ENCODE measurements around the gene DIABLO. TPM values are rescaled to one million over a fixed set of nuclear protein-coding genes. Genes with fewer than 3 reads are reported as not detected.
A peak's percentile ranks its signal among the peaks of the same experiment; 100 is the strongest.

Gene DIABLO
- total RNA-seq, 1 donor from 2014 or later: 54.8 TPM

DNA sequence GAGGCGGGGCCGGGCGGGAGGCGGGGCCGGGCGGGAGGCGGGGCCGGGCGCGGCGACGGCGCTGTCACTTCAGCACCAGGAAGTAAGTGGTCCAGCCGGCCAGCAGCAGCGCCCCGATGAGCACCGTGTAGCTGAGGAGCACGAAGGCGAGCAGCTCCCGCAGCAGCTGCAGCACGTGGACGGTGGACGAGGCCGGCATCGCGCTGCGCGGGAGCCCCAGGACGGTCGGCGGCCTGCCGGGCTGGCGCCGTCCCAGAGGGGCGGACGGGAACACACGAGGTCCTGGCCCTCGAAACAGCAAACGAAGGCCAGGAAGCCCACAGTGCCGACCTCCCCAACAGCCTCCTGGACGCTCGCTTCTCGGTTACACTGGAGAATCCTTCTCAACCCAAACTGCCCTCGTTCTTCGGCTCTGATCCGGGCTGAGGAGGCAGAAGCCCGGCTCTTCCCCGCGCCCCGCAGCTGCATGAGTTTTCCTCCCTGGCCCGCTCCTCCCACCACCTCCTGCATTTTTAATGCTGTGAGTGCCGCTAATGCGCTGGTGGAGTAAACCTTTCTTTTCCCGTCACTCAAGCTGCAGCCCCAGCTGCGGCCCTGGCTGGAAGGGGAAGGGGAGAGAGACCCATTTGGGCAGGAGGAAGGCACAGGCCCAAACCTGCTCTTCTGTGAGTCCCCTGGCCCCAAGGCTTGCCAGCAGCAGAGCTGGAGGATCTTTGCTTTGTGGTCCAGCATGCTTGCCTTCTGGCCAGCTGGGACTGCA, 694 bp upstream of the DIABLO start:
- peaks cover 26 to 40% of the 10 kb centered on the region in 2 donors for H3K36me3 ChIP-seq
- H3K27ac ChIP-seq: peak overlapping the region; percentile 3 to 19
- DNase-seq (ENCODE audit: low spot score in 2 of 2): no peak
- no peaks in the 10 kb centered on the region for H3K9me3 ChIP-seq
- peak overlapping the region; percentile 49 to 67 for H3K4me3 ChIP-seq
- H3K4me1 ChIP-seq: peaks cover 10 to 17% of the 10 kb centered on the region in 2 donors
- H3K27me3 ChIP-seq: no peaks in the 10 kb centered on the region
- intact Hi-C loops (cut with DNase I): loop anchor here (1.0 to 10.0 kb wide), 5 partner anchors 40 to 1746 kb away; partner anchors contain the start of genes CCDC92, KNTC1, MLXIP and RHOF
- TF ChIP-seq, protein P1, sequence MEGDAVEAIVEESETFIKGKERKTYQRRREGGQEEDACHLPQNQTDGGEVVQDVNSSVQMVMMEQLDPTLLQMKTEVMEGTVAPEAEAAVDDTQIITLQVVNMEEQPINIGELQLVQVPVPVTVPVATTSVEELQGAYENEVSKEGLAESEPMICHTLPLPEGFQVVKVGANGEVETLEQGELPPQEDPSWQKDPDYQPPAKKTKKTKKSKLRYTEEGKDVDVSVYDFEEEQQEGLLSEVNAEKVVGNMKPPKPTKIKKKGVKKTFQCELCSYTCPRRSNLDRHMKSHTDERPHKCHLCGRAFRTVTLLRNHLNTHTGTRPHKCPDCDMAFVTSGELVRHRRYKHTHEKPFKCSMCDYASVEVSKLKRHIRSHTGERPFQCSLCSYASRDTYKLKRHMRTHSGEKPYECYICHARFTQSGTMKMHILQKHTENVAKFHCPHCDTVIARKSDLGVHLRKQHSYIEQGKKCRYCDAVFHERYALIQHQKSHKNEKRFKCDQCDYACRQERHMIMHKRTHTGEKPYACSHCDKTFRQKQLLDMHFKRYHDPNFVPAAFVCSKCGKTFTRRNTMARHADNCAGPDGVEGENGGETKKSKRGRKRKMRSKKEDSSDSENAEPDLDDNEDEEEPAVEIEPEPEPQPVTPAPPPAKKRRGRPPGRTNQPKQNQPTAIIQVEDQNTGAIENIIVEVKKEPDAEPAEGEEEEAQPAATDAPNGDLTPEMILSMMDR (IDR thresholded peaks at IDR 0.05): no peak

DNA sequence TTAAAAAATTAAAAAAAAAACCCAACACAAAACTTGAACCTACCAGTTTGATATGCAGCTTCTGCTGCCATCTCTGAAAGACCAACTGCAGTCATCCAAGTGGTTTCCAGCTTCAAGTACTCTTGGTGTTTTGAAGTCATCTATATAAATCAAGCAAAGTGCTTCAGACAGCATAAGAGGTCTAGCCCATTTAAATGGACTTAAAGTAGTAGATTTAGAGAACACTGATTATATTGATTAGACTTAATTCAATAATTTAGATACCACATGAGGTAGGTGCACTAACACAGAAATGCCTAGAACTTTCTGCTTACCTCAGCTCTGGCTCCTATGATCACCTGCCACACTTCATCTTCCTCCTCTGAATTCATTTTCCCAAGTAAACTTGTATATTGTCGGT, 9.4 kb downstream of the DIABLO start:
- H3K9me3 ChIP-seq: no peaks in the 10 kb centered on the region
- H3K27me3 ChIP-seq: no peaks in the 10 kb centered on the region
- no peaks in the 10 kb centered on the region for H3K4me1 ChIP-seq
- intact Hi-C loops (cut with DNase I): no loop called here
- TF ChIP-seq, protein P1 (IDR thresholded peaks at IDR 0.05): no peak
- peaks cover 78 to 89% of the 10 kb centered on the region in 2 donors for H3K36me3 ChIP-seq
- DNase-seq (ENCODE audit: low spot score in 2 of 2): no peak
- no peak overlapping the region for H3K27ac ChIP-seq
- H3K4me3 ChIP-seq: no peak overlapping the region

DNA sequence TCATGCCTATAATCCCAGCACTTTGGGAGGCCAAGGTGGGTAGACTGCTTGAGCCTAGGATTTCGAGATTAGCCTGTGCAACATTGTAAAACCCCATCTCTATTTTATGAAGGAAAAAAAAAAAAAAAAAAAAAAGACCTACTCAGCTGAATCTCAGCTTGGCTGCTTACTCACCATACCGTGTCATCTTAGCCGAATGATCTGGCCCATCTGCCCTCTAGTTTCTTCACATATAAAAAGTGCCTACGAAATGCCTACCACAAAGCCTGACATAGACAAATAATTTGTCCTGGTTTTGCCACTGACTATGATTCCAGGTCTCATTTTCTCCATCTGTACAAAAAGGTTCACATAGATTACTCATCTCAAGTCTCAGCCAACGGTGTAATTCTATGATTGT, 10.1 kb downstream of the DIABLO start:
- H3K27me3 ChIP-seq: no peaks in the 10 kb centered on the region
- no peak for DNase-seq (ENCODE audit: low spot score in 2 of 2)
- no peaks in the 10 kb centered on the region for H3K4me1 ChIP-seq
- H3K27ac ChIP-seq: no peak overlapping the region
- TF ChIP-seq, protein P1 (IDR thresholded peaks at IDR 0.05): no peak
- peaks cover 77 to 88% of the 10 kb centered on the region in 2 donors for H3K36me3 ChIP-seq
- no peak overlapping the region for H3K4me3 ChIP-seq
- H3K9me3 ChIP-seq: no peaks in the 10 kb centered on the region
- intact Hi-C loops (cut with DNase I): no loop called here

DNA sequence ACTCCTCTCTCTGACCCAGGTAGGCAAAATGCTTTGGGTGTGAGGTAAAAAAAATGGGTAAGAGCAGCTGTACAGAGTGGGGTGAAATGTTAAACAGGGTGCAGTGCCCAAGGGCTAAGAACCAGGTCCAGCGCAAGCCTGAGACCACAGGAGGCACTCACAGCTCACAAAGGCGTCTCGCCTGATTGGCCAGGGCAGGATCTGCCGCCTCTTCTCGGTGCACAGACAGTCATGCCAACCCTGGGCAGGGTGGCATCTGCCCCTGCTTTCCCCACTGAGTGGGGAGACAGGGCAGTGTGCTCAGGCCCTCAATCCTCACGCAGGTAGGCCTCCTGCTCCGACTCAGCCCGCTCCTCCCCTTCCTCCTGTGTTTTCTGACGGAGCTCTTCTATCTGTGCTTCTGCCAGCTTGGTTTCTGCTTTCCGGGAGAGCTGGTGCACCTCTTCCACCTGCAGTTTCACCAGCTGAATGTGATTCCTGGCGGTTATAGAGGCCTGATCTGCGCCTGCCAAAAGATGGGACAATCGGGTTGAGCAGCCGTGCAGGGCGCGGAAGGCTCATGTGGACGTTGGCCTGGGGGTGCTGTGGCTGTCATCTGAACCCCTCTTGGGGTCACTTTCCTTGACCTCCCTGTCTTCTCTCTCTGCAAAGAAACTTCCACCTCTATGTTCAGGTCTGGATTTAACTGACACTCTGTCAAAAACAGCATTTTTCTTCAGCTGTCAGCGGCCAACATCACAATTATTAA, 17.6 kb downstream of the DIABLO start:
- Histone ChIP-seq H3K27ac (no peak overlapping the region), H3K27me3 (no peaks in the 10 kb centered on the region), H3K36me3 (peaks cover 51 to 66% of the 10 kb centered on the region in 2 donors), H3K9me3 (no peaks in the 10 kb centered on the region), H3K4me3 (no peak overlapping the region), H3K4me1 (peaks cover 0 to 4% of the 10 kb centered on the region in 2 donors)
- no peak for DNase-seq (ENCODE audit: low spot score in 2 of 2)
- intact Hi-C loops (cut with DNase I): no loop called here
- TF ChIP-seq, protein P1 (IDR thresholded peaks at IDR 0.05): no peak

DNA sequence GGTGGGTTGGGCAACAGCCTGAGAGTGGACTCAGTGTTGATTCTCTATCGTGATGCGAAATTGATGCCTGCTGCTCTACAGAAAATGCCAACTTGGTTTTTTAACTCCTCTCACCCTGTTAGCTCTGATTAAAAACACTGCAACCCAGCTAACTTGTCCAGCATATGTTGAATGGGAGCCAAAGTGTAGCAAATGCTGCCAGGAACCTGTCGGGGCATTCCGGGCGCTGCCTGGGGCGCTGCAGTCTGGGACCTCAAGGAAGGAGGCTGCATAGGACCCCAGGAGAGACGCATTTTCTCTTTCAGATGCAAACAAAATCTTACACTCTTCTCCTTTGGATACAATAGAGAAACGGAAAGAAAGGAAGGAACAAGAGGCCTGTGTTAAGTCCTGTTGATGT, 18.5 kb downstream of the DIABLO start:
- Histone ChIP-seq H3K4me3 (no peak overlapping the region), H3K36me3 (peaks cover 43 to 58% of the 10 kb centered on the region in 2 donors), H3K4me1 (peaks cover 5 to 10% of the 10 kb centered on the region in 2 donors), H3K9me3 (no peaks in the 10 kb centered on the region), H3K27me3 (no peaks in the 10 kb centered on the region), H3K27ac (no peak overlapping the region)
- TF ChIP-seq, protein P1 (IDR thresholded peaks at IDR 0.05): no peak
- no peak for DNase-seq (ENCODE audit: low spot score in 2 of 2)
- intact Hi-C loops (cut with DNase I): no loop called here

All from ascending aorta (tissue), 2 donors.